ENCODE measurements around the gene ATP5MG. TPM values are rescaled to one million over a fixed set of nuclear protein-coding genes. Genes with fewer than 3 reads are reported as not detected.

The ATP5MG gene
- total and polyA plus RNA-seq, 2 of the 4 experiments (the other 2 are of a cell fraction): 144 to 219 TPM

GRCh38 chr11:118430956-118431355 lies 29.6 kb downstream of the ATP5MG start:
- intact Hi-C loops (cut with micrococcal nuclease): no loop called here
- Histone ChIP-seq H3K4me3 (ENCODE audit: insufficient read depth, low read depth, low read length) (no peak overlapping the region), H3K14ac (replicated peaks; ENCODE audit: low read depth, low read length) (no peak overlapping the region), H2BK5ac (ENCODE audit: low read depth, low read length, poor library complexity, severe bottlenecking) (no peak overlapping the region), H4K20me1 (ENCODE audit: insufficient read depth, low read length) (no peaks in the 10 kb centered on the region), H3K18ac (ENCODE audit: low read depth, low read length) (no peak overlapping the region), H2AK5ac (ENCODE audit: low read depth, low read length) (no peak overlapping the region), H3K4ac (ENCODE audit: low read depth, low read length) (no peak overlapping the region), H3K36me3 (ENCODE audit: control insufficient read depth, insufficient read depth, low read length) (no peaks in the 10 kb centered on the region), H3K9ac (ENCODE audit: low read depth, low read length) (no peak overlapping the region), H4K8ac (ENCODE audit: low read depth in 2 of 2, low read length in 2 of 2) (no peak overlapping the region), H2BK20ac (ENCODE audit: low read depth, low read length) (no peak overlapping the region), H3K9me1 (ENCODE audit: insufficient read depth, low read length) (no peaks in the 10 kb centered on the region), H3K27ac (ENCODE audit: insufficient read depth, low read length) (no peak overlapping the region), H2BK15ac (ENCODE audit: low read depth, low read length) (no peak overlapping the region), H2AK9ac (replicated peaks; ENCODE audit: low read depth, low read length, poor library complexity) (no peak overlapping the region), H3K27me3 (ENCODE audit: control insufficient read depth, insufficient read depth, low read length) (no peaks in the 10 kb centered on the region), H2BK120ac (ENCODE audit: low read depth, low read length) (no peak overlapping the region), H3K9me3 (ENCODE audit: control insufficient read depth, insufficient read depth, low read length) (no peaks in the 10 kb centered on the region), H3K56ac (ENCODE audit: extremely low read depth, insufficient read depth, low read length) (no peak overlapping the region), H3K79me1 (ENCODE audit: low read depth in 1 of 2, low read length in 2 of 2) (0 out of 4 replicates have a peak, but pooled peaks cover 0 to 6% of the 10 kb centered on the region in 2 experiments), H3K4me2 (ENCODE audit: low read depth, low read length) (no peak overlapping the region), H4K91ac (ENCODE audit: insufficient read depth, low read depth, low read length) (no peak overlapping the region), H3K4me1 (ENCODE audit: control insufficient read depth, insufficient read depth, low read length) (peaks cover 4% of the 10 kb centered on the region), H3K23ac (ENCODE audit: low read depth, low read length) (no peak overlapping the region), H4K5ac (ENCODE audit: low read depth, low read length) (no peak overlapping the region), H2AFZ (replicated peaks; ENCODE audit: low read length, poor library complexity) (no peak overlapping the region)
- DNase-seq (no peak), ATAC-seq (ENCODE audit: low read depth) (no peak)
- dilution Hi-C loops (cut with HindIII; ENCODE audit: low sequenced_read_pairs, unreplicated experiment): no loop called here
- in situ Hi-C loops (cut with MboI; ENCODE audit: low sequenced_read_pairs): no loop called here
- TF ChIP-seq, protein P1, sequence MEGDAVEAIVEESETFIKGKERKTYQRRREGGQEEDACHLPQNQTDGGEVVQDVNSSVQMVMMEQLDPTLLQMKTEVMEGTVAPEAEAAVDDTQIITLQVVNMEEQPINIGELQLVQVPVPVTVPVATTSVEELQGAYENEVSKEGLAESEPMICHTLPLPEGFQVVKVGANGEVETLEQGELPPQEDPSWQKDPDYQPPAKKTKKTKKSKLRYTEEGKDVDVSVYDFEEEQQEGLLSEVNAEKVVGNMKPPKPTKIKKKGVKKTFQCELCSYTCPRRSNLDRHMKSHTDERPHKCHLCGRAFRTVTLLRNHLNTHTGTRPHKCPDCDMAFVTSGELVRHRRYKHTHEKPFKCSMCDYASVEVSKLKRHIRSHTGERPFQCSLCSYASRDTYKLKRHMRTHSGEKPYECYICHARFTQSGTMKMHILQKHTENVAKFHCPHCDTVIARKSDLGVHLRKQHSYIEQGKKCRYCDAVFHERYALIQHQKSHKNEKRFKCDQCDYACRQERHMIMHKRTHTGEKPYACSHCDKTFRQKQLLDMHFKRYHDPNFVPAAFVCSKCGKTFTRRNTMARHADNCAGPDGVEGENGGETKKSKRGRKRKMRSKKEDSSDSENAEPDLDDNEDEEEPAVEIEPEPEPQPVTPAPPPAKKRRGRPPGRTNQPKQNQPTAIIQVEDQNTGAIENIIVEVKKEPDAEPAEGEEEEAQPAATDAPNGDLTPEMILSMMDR (conservative IDR thresholded peaks at IDR 0.05; ENCODE audit: low read depth, low read length): no peak
- no peak for TF ChIP-seq RAD21 (IDR thresholded peaks at IDR 0.05; ENCODE audit: low read length)
- no peak for TF ChIP-seq ELK1 (IDR thresholded peaks at IDR 0.05; ENCODE audit: borderline replicate concordance, low read depth, low read length)
- no peak for TF ChIP-seq MXI1 (IDR thresholded peaks at IDR 0.05; ENCODE audit: borderline replicate concordance, low read depth, low read length)
- TF ChIP-seq MAFK (IDR thresholded peaks at IDR 0.05; ENCODE audit: low read depth, low read length): no peak
- TF ChIP-seq RCOR1 (IDR thresholded peaks at IDR 0.05; ENCODE audit: insufficient replicate concordance, low read length): no peak
- no peak for TF ChIP-seq FOS (IDR thresholded peaks at IDR 0.05; ENCODE audit: low read depth, low read length)
- TF ChIP-seq RFX5 (IDR thresholded peaks at IDR 0.05; ENCODE audit: low read depth, low read length): no peak
- no peak for TF ChIP-seq BHLHE40 (IDR thresholded peaks at IDR 0.05; ENCODE audit: low read depth, low read length)
- no peak for TF ChIP-seq CEBPB (IDR thresholded peaks at IDR 0.05; ENCODE audit: low read depth, low read length)
- no peak for TF ChIP-seq SMC3 (IDR thresholded peaks at IDR 0.05; ENCODE audit: low read depth, low read length)
- POLR2A ChIA-PET (ENCODE audit: unreplicated experiment): no interaction called here
- no TSS peak for BruUV-seq (replicated peaks)
- CTCF ChIA-PET: interaction anchor here (0.6 to 1.1 kb wide), 2 partner anchors 58 to 121 kb away, joined by 3 read pairs; no protein-coding TSS in a partner anchor
- WGBS, 2 experiments (ENCODE audit: extremely low coverage in 2 of 2, insufficient read length in 1 of 2): no CpG with 5 or more reads among the region's 2 CpGs
